ENCODE results near the gene KLHL3.

DNA sequence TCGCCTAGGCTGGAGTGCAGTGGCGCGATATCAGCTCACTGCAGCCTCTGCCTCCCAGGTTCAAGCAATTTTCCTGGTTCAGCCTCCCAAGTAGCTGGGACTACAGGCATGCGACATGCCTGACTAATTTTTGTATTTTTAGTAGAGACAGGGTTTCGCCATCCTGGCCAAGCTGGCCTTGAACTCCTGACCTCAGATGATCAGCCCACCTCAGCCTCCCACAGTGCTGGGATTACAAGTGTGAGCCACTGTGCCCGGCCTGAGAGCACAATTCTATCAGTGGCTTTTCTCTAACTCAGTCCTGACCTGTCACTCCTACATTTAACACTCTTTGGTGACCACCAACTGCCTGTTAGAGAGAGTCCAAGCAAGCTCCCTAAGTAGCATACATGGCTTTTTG is 154.1 kb downstream of the KLHL3 start:
- no peak for TF ChIP-seq POLR2A (IDR thresholded peaks at IDR 0.05)
- TF ChIP-seq, protein P1, sequence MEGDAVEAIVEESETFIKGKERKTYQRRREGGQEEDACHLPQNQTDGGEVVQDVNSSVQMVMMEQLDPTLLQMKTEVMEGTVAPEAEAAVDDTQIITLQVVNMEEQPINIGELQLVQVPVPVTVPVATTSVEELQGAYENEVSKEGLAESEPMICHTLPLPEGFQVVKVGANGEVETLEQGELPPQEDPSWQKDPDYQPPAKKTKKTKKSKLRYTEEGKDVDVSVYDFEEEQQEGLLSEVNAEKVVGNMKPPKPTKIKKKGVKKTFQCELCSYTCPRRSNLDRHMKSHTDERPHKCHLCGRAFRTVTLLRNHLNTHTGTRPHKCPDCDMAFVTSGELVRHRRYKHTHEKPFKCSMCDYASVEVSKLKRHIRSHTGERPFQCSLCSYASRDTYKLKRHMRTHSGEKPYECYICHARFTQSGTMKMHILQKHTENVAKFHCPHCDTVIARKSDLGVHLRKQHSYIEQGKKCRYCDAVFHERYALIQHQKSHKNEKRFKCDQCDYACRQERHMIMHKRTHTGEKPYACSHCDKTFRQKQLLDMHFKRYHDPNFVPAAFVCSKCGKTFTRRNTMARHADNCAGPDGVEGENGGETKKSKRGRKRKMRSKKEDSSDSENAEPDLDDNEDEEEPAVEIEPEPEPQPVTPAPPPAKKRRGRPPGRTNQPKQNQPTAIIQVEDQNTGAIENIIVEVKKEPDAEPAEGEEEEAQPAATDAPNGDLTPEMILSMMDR (IDR thresholded peaks at IDR 0.05): no peak

All from body of pancreas (tissue), 4 donors.